Measurements from ENCODE around the gene LAMB1.

The LAMB1 gene

GRCh38 chr7:107964510-107964909 is 38.5 kb downstream of the LAMB1 start:
- no peak overlapping the region for H2AFZ ChIP-seq (ENCODE audit: low read length)
- no peaks in the 10 kb centered on the region for H3K9me2 ChIP-seq (ENCODE audit: low read depth, low read length)
- no peaks in the 10 kb centered on the region for H3F3A ChIP-seq (ENCODE audit: insufficient read depth, low read length)
- H3K27ac ChIP-seq (ENCODE audit: low read depth, low read length, poor library complexity, severe bottlenecking) = no peak overlapping the region
- no peak overlapping the region for H3K9ac ChIP-seq (ENCODE audit: low read length)
- H3K9me3 ChIP-seq (ENCODE audit: low read length) = no peaks in the 10 kb centered on the region
- H3K27me3 ChIP-seq (ENCODE audit: insufficient read depth, low read length) = no peaks in the 10 kb centered on the region
- H4K20me1 ChIP-seq (ENCODE audit: insufficient read depth, low read length) = no peaks in the 10 kb centered on the region
- TF ChIP-seq CTCF (IDR thresholded peaks at IDR 0.05; ENCODE audit: low read length) (no peak), EZH2 (IDR thresholded peaks at IDR 0.05; ENCODE audit: borderline replicate concordance, low read length) (no peak)
- no peak overlapping the region for H3K4me3 ChIP-seq (ENCODE audit: low read depth, low read length, poor library complexity, severe bottlenecking)
- no peaks in the 10 kb centered on the region for H3K79me2 ChIP-seq (ENCODE audit: insufficient read depth, low read length)
- no peak overlapping the region for H3K4me2 ChIP-seq (ENCODE audit: low read length)
- H3K4me1 ChIP-seq (ENCODE audit: insufficient read depth, low read length, severe bottlenecking) = no peaks in the 10 kb centered on the region
- no peaks in the 10 kb centered on the region for H3K36me3 ChIP-seq (ENCODE audit: insufficient read depth, low read length)

GRCh38 chr7:107962817-107963216 is 40.1 kb downstream of the LAMB1 start:
- Histone ChIP-seq H3K9ac (ENCODE audit: low read length) (no peak overlapping the region), H3K4me1 (ENCODE audit: insufficient read depth, low read length, severe bottlenecking) (no peaks in the 10 kb centered on the region), H3K27me3 (ENCODE audit: insufficient read depth, low read length) (no peaks in the 10 kb centered on the region), H3K9me3 (ENCODE audit: low read length) (no peaks in the 10 kb centered on the region), H2AFZ (ENCODE audit: low read length) (no peak overlapping the region), H3F3A (ENCODE audit: insufficient read depth, low read length) (no peaks in the 10 kb centered on the region), H4K20me1 (ENCODE audit: insufficient read depth, low read length) (no peaks in the 10 kb centered on the region), H3K36me3 (ENCODE audit: insufficient read depth, low read length) (no peaks in the 10 kb centered on the region), H3K4me3 (ENCODE audit: low read depth, low read length, poor library complexity, severe bottlenecking) (no peak overlapping the region), H3K9me2 (ENCODE audit: low read depth, low read length) (no peaks in the 10 kb centered on the region), H3K79me2 (ENCODE audit: insufficient read depth, low read length) (no peaks in the 10 kb centered on the region), H3K4me2 (ENCODE audit: low read length) (no peak overlapping the region), H3K27ac (ENCODE audit: low read depth, low read length, poor library complexity, severe bottlenecking) (no peak overlapping the region)
- no peak for TF ChIP-seq CTCF (IDR thresholded peaks at IDR 0.05; ENCODE audit: low read length)

GRCh38 chr7:107961405-107961804 is 41.6 kb downstream of the LAMB1 start:
- no peak overlapping the region for H3K4me2 ChIP-seq (ENCODE audit: low read length)
- no peak overlapping the region for H2AFZ ChIP-seq (ENCODE audit: low read length)
- no peak overlapping the region for H3K9ac ChIP-seq (ENCODE audit: low read length)
- H3K9me3 ChIP-seq (ENCODE audit: low read length) = no peaks in the 10 kb centered on the region
- H3K27me3 ChIP-seq (ENCODE audit: insufficient read depth, low read length) = no peaks in the 10 kb centered on the region; the same call in 1 of the 2 replicates
- H3K27ac ChIP-seq (ENCODE audit: low read depth, low read length, poor library complexity, severe bottlenecking) = no peak overlapping the region
- H3K9me2 ChIP-seq (ENCODE audit: low read depth, low read length) = no peaks in the 10 kb centered on the region
- H3K79me2 ChIP-seq (ENCODE audit: insufficient read depth, low read length) = no peaks in the 10 kb centered on the region
- TF ChIP-seq EZH2 (IDR thresholded peaks at IDR 0.05; ENCODE audit: borderline replicate concordance, low read length) = no peak
- TF ChIP-seq CTCF (IDR thresholded peaks at IDR 0.05; ENCODE audit: low read length) = no peak
- no peaks in the 10 kb centered on the region for H3K36me3 ChIP-seq (ENCODE audit: insufficient read depth, low read length)
- H4K20me1 ChIP-seq (ENCODE audit: insufficient read depth, low read length) = no peaks in the 10 kb centered on the region
- H3K4me3 ChIP-seq (ENCODE audit: low read depth, low read length, poor library complexity, severe bottlenecking) = no peak overlapping the region
- no peaks in the 10 kb centered on the region for H3K4me1 ChIP-seq (ENCODE audit: insufficient read depth, low read length, severe bottlenecking)
- no peaks in the 10 kb centered on the region for H3F3A ChIP-seq (ENCODE audit: insufficient read depth, low read length)
